GM18868 (cell line): Measurements from ENCODE around the gene ZNF281.
"Not testable (repeated sequence)": the region's sequence is repeated elsewhere in the genome, so short reads cannot be mapped to it uniquely, and the experiment has no call there.

Experiments used
- ATAC-seq: cut with Tn5 transposase; IDR thresholded peaks from one replicate; pipeline ENCODE4 v1.9.1; 2021; ENCODE audit warnings: mild to moderate bottlenecking, moderate library complexity; ENCODE audit not compliant: unreplicated experiment

ZNF281 gene

DNA sequence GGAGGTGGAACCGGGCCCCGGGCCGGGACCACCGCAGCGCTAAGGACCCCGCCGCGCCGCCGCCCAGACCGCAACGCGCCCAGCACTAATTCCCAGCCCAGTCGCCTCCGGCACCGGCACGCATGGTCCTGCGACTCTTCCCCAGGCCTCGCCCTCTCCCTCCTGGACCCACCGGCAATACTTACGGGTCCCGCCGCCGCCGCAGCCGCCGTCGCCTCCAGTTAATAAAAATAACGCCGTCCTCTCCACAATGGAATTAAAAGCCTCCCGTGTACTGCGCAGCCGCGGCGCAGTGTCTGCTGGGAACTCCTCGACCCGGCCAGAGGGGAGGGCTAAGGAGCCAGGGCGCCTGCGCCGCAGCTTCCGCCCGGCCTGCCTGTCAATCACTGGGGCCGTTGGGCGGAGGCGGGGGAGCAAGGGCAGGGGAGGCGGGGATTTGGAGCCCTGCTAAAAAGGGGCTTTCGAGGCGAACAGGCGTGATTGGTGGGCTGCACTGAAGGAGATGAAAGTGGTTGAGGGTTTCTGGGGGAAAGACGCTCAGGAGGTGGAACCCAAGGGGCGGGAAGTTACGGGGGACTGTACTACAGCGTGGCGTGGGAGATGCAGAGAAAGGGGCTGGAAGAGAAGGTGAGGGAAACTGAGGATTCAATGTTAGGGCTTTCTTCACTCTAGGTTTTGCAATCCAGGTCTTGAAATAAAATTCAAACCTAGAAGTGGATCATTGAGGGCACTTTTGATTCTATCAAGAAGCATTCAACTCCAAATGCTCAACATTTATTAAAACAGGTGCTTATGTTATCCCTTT lies at the start of gene ZNF281:
ZNF281 (minus strand) TSS at position 276 of the 805 bp plus-strand sequence. CDS start 331 bp downstream, outside the sequence.
- peak; percentile 95 for ATAC-seq

- no peak for ATAC-seq
Observed at GRCh38 chr1:200458780-200459179, 48.9 kb upstream of the ZNF281 start.

- ATAC-seq, result no peak
Observed at GRCh38 chr1:200457810-200458209, 48.0 kb upstream of the ZNF281 start.

DNA sequence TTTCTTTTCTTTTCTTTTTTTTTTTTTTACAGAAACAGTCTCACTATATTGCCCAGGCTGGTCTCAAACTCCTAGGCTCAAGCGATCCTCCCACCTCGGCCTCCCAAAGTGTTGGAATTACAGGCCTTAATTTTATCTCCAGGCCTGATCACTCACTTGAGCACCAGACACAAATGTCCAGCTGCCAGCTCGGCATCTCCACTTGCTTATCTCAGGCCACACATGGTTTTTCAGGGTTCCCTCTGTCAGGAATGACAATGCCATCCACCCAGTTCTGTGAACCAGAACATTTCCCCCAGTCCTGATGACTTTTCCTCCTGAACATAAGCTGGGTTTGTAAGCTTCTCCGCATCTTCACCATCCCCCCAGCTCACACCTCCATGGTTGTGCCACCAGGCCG lies 44.6 kb upstream of the ZNF281 start:
- no peak for ATAC-seq

- no peak for ATAC-seq
Observed at GRCh38 chr1:200453553-200453905, 43.7 kb upstream of the ZNF281 start.

- ATAC-seq, result no peak
Observed at GRCh38 chr1:200452850-200453552, 43.2 kb upstream of the ZNF281 start.

- peak; percentile 85 for ATAC-seq
Observed at GRCh38 chr1:200448034-200448762, 38.4 kb upstream of the ZNF281 start.

- no peak for ATAC-seq
Observed at GRCh38 chr1:200445213-200445612, 35.4 kb upstream of the ZNF281 start.

DNA sequence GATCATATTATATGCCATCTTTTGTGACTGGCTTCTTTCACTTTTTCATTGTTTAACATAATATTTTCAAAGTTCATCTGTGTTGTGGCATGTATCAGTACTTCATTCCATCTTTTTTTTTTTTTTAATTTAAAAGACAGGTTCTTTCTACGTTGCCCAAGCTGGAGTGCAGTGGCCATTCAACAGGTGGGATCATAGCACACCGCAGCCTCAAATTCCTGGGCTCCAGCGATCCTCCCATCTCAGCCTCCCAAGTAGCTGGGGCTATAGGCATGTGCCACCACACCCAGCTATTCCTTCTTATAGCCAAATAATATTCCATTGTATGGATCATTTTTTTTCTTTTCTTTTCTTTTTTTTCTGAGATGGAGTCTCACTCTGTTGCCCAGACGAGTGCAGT lies 34.6 kb upstream of the ZNF281 start:
- ATAC-seq, result no peak

GRCh38 chr1:200443860-200444259 lies 34.0 kb upstream of the ZNF281 start:
- no peak for ATAC-seq

GRCh38 chr1:200442537-200443156 lies 32.8 kb upstream of the ZNF281 start:
- no peak for ATAC-seq

DNA sequence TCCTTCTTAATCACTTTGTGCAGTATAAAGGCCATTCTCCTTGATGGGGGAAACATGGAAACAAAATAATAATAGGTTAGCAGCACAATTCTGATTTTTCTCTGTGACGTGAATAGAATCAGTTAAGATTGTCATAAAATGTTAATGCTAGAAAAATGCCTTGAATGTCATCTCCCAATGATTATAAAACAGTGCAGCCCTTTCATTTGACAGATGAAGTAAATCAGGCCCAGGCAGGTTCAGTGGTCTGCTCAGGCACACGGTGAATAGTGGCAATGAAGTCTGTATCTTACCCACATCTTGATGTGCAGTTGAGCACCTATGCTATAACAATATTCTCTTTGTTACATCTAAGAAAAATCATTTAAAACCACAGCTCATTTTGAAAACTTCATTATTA lies 32.2 kb upstream of the ZNF281 start:
- ATAC-seq, result no peak

DNA sequence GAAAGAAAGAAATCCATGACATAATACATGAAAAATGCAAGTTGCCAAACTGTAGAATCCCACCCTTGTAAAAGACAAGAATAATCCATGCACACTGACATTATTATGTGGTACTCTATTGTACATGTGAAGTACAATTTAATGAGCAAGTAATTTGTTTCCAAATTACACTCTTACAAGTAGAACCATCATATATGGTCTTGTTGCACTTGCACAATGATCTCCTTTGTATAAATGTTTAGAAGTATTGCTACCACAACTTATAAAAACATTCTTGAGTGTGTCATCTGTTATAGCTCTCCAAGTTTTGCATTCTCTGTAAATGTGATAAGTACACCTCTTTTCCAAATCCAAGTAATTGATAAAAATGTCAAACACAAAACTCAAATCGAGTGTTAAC lies 29.1 kb upstream of the ZNF281 start:
- ATAC-seq, result no peak

- ATAC-seq, result not testable (repeated sequence)
Observed at GRCh38 chr1:200438413-200438812, 28.6 kb upstream of the ZNF281 start.

- ATAC-seq, result peak; percentile 65
Observed at GRCh38 chr1:200437556-200438203, 27.8 kb upstream of the ZNF281 start.

DNA sequence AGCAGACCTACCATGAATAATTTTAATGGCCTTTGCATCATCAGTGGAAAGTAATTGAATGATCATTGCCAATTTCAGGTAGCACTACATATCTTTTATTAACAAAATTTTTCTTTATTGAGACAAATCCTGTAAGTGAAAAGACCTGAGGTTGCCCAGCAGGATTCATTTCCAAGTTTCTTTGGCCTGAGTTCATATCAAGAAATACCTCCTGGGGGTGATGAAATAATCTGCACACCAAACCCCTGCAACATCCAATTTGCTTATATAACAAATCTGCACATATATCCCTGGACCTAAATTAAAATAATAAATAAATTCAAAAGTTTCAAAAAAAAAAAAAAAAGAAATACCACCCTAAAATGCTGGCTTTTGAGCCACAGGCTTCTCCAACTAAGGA lies 27.3 kb upstream of the ZNF281 start:
- no peak for ATAC-seq

- no peak for ATAC-seq
Observed at GRCh38 chr1:200436436-200436835, 26.6 kb upstream of the ZNF281 start.

- no peak for ATAC-seq
Observed at GRCh38 chr1:200435200-200435780, 25.5 kb upstream of the ZNF281 start.

DNA sequence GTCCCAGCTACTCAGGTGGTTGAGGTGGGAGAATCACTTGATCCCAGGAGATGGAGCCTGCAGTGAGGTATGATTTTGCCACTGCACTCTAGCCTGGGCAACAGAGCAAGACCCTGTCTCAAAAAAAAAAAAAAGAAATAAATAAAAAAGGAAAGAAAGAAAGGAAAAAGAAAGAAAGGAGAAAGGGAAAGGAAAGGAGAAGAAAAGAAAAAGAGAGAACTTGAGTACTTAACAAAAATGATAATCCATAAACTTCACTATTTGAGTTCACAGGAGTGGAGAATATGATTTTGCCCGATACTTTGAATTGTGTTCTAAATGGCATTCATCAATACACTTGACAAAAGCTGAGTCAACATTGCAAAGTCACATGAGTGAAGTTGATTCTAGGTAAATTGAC lies 23.8 kb upstream of the ZNF281 start:
- ATAC-seq, result no peak

DNA sequence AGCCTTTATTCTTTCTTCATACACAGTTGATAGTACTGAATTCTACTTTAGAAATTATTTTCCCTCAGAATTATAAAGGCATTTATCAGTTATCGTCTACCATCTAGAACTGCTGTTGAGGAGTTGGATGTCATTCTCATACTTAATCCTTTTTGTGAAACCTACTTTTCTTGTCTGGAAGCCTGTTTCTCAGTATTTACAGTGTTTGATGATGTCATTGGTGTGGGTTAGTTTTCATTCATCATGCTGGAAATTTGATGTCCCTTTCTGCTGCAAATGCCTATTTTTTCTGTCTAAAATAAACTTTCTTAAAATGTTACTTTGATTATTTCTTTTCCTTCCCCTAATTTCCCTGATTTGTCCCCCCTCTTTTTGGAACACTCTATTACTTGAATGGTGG lies 22.8 kb upstream of the ZNF281 start:
- ATAC-seq, result no peak
